ENCODE measurements around the gene DERL3.

DNA sequence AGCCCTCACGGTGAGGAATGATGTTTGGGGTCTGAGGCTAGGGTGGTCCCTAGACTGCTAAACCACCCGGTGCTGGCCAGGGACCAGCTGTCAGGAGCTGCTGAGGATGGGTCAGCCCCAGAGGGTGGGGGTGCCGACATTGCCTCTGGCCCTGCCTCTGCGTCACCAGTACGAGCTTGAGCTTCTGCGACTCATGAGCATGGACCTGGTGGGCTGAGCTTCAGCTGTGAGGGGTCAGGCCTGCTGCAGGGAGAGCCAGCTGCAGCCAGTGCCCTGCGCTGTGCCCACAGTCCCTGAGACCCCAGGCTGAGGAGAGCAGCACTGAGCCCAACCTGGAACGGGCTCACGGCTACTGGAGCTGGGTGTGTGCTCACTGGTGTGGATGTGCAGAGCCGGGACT lies 7.0 kb downstream of the DERL3 start:
- TF ChIP-seq, protein P1, sequence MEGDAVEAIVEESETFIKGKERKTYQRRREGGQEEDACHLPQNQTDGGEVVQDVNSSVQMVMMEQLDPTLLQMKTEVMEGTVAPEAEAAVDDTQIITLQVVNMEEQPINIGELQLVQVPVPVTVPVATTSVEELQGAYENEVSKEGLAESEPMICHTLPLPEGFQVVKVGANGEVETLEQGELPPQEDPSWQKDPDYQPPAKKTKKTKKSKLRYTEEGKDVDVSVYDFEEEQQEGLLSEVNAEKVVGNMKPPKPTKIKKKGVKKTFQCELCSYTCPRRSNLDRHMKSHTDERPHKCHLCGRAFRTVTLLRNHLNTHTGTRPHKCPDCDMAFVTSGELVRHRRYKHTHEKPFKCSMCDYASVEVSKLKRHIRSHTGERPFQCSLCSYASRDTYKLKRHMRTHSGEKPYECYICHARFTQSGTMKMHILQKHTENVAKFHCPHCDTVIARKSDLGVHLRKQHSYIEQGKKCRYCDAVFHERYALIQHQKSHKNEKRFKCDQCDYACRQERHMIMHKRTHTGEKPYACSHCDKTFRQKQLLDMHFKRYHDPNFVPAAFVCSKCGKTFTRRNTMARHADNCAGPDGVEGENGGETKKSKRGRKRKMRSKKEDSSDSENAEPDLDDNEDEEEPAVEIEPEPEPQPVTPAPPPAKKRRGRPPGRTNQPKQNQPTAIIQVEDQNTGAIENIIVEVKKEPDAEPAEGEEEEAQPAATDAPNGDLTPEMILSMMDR (IDR thresholded peaks at IDR 0.05): no peak
- TF ChIP-seq POLR2A (IDR thresholded peaks at IDR 0.05) (no peak), POLR2AphosphoS5 (IDR thresholded peaks at IDR 0.05) (no peak)

All from transverse colon (tissue), 4 donors.